CD14-positive monocyte (primary cell): Measurements from ENCODE around the gene LETM1. TPM values are rescaled to one million over a fixed set of nuclear protein-coding genes. Genes with fewer than 3 reads are reported as not detected.

ENCODE experiments used
- DNase-seq, 3 donors: peaks; one replicate each; pipeline ENCODE4 v3.0.0-alpha.2; 2011 to 2022
- H2AFZ ChIP-seq: 2 replicates; pipeline ENCODE4 v1.6.0; 2012; ENCODE audit warnings: mild to moderate bottlenecking, low read depth, low read length, inconsistent platforms; ENCODE audit not compliant: insufficient read depth, poor library complexity, severe bottlenecking
- H3K27ac ChIP-seq, 2 donors: 1 replicate in 1 of 2; 2 replicates in 1 of 2; pipeline ENCODE4 v1.5.1; 2012 to 2013; ENCODE audit warnings: low read length in 2 of 2, control low read depth in 1 of 2, inconsistent platforms in 1 of 2, low read depth in 1 of 2, mild to moderate bottlenecking in 1 of 2
- H3K27me3 ChIP-seq, 2 donors: one replicate each; pipeline versions ENCODE4 v1.6.0 to v1.6.1; 2011 to 2013; ENCODE audit warnings: low read length in 2 of 2; ENCODE audit not compliant: control insufficient read depth in 2 of 2, insufficient read depth in 2 of 2
- H3K36me3 ChIP-seq, 2 donors: replicated peaks in 1 of 2; 1 replicate in 1 of 2; 2 replicates in 1 of 2; pipeline versions ENCODE4 v1.5.1 to v1.6.1; 2012 to 2013; ENCODE audit warnings: low read length in 2 of 2, control low read depth in 1 of 2, inconsistent platforms in 1 of 2, mild to moderate bottlenecking in 1 of 2; ENCODE audit not compliant: insufficient read depth in 2 of 2, control insufficient read depth in 1 of 2
- H3K4me1 ChIP-seq, 2 donors: 1 replicate in 1 of 2; 2 replicates in 1 of 2; pipeline versions ENCODE4 v1.5.1 to v1.6.1; 2012 to 2013; ENCODE audit warnings: low read length in 2 of 2, control low read depth in 1 of 2, inconsistent platforms in 1 of 2, mild to moderate bottlenecking in 1 of 2, moderate library complexity in 1 of 2; ENCODE audit not compliant: insufficient read depth in 2 of 2, control insufficient read depth in 1 of 2
- H3K4me2 ChIP-seq: replicated peaks from 2 replicates; pipeline ENCODE3; 2012; ENCODE audit warnings: low read length, moderate library complexity, mild to moderate bottlenecking; ENCODE audit not compliant: poor library complexity, severe bottlenecking; ENCODE audit errors: extremely low read depth
- H3K4me3 ChIP-seq, 3 experiments: fragments of 200-600 bp in 1 of 3; sonication (generic) in 1 of 3; replicated peaks in 1 of 3; 1 replicate in 2 of 3; 2 replicates in 1 of 3; pipeline ENCODE4 v1.5.1; 2011 to 2013; ENCODE audit warnings: low read length in 3 of 3, mild to moderate bottlenecking in 3 of 3, control low read depth in 2 of 3, low read depth in 2 of 3, inconsistent platforms in 1 of 3, moderate library complexity in 1 of 3
- H3K79me2 ChIP-seq: 2 replicates; pipeline ENCODE4 v1.6.0; 2012; ENCODE audit warnings: mild to moderate bottlenecking, control low read depth, inconsistent platforms, low read length, moderate library complexity; ENCODE audit not compliant: insufficient read depth
- H3K9ac ChIP-seq: 2 replicates; pipeline ENCODE4 v1.6.0; 2017; ENCODE audit warnings: low read length, mild to moderate bottlenecking; ENCODE audit not compliant: insufficient read depth, poor library complexity, severe bottlenecking
- H3K9me3 ChIP-seq, 2 donors: replicated peaks in 1 of 2; 1 replicate in 1 of 2; 2 replicates in 1 of 2; pipeline versions ENCODE4 v1.5.1 to v1.6.1; 2012 to 2013; ENCODE audit warnings: low read length in 2 of 2, control low read depth in 1 of 2; ENCODE audit not compliant: control insufficient read depth in 1 of 2, insufficient read depth in 1 of 2
- H4K20me1 ChIP-seq: 2 replicates; pipeline ENCODE4 v1.6.0; 2012; ENCODE audit warnings: mild to moderate bottlenecking, low read length, control low read depth, moderate library complexity; ENCODE audit not compliant: insufficient read depth
- H3K27ac Mint-ChIP-seq, 7 donors: one replicate each; pipeline ENCODE4 v1.8.0; 2020; ENCODE audit warnings: mild to moderate bottlenecking in 7 of 7, mixed read lengths in 7 of 7, moderate library complexity in 6 of 7, inconsistent platforms in 2 of 7
- H3K27me3 Mint-ChIP-seq, 3 donors: one replicate each; pipeline ENCODE4 v1.8.0; 2021 to 2022; ENCODE audit warnings: low read depth in 3 of 3, mild to moderate bottlenecking in 3 of 3, mixed read lengths in 3 of 3, moderate library complexity in 3 of 3, inconsistent platforms in 1 of 3
- H3K36me3 Mint-ChIP-seq, 2 donors: one replicate each; pipeline ENCODE4 v1.8.0; 2020; ENCODE audit warnings: mixed read lengths in 2 of 2, inconsistent platforms in 1 of 2, mild to moderate bottlenecking in 1 of 2
- H3K4me1 Mint-ChIP-seq: one replicate; pipeline ENCODE4 v1.8.0; 2020; ENCODE audit warnings: mild to moderate bottlenecking, mixed read lengths
- H3K4me3 Mint-ChIP-seq, 2 donors: one replicate each; pipeline ENCODE4 v1.8.0; 2020; ENCODE audit warnings: mild to moderate bottlenecking in 2 of 2, mixed read lengths in 2 of 2, moderate library complexity in 1 of 2
- H3K9me3 Mint-ChIP-seq, 7 donors: one replicate each; pipeline ENCODE4 v1.8.0; 2020 to 2022; ENCODE audit warnings: mixed read lengths in 7 of 7, mild to moderate bottlenecking in 6 of 7, moderate library complexity in 6 of 7, inconsistent platforms in 2 of 7
- CTCF ChIP-seq: fragments of 200-600 bp; IDR thresholded peaks from one replicate; pipeline ENCODE4 v1.8.0; 2022; ENCODE audit warnings: antibody characterized with exemption, mild to moderate bottlenecking
- WGBS: methylation state at CpG from one replicate; pipeline ENCODE4 v1.1.5; 2013; ENCODE audit warnings: missing lambda C conversion rate; ENCODE audit not compliant: insufficient coverage; 5-methylcytosine and 5-hydroxymethylcytosine counted together
- intact Hi-C, 2 donors: fragments of 100-400 bp; cut with micrococcal nuclease; formaldehyde crosslinking; loops; one replicate each; pipeline versions ENCODE4 v1.15.0 to v1.15.1; 2023
- polyA plus RNA-seq, 3 donors: library from polyadenylated mRNA; depleted of rRNA in 1 of 3; unstranded in 2 of 3; stranded (reverse) in 1 of 3; fragments of 300-500 nt in 2 of 3; fragments of >200 nt in 1 of 3; fragmentation: Illumina TruSeq in 2 of 3; gene quantifications; 1 replicate in 2 of 3; 2 replicates in 1 of 3; pipeline ENCODE4 v1.2.3, GENCODE V29; 2012 to 2021

LETM1 gene
- polyA plus RNA-seq, 3 donors = 6.2 to 18.6 (median 9.0) TPM

DNA sequence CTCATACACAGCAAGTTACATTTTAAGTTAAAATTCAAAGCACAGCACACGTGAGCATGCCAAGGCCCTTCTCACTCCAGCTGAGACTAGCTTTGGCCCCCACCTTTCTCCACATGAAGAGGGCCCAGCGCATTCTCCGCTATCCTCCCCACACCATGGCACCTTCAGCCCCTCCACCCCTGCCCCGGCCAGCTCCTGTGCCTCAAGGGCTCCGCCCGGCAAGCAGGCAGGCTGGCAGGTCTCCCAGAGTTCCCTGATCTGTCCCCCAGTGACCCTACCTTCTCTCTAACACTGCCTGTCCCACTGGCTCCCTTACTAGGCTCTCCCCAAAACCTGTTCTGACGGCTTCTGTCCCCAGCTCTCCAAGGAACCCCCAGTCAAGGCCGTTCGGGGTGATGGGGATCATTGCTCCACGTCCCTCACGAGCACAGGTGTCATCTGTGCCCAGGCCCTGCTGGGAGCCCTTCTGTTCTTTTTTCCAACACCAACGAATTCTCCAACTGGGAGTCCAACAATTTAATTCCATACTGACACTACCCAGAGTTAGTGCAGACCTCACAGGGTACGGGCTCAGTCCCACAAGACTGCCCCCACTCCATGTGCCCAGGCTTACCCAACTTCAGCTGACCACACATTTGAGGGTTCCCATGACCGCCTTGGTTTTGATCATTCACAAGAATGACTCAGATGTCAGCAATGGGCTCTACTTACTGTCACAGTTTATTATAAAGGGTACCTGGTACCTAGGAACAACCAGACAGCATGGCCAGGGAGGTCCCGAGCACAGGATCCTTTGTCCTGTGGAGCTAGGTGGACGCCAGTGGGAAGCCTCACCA is 4.2 kb downstream of the LETM1 start:
- Mint-ChIP-seq H3K27me3 (no peaks in the 10 kb centered on the region), H3K36me3 (peaks cover 17 to 35% of the 10 kb centered on the region in 2 donors), H3K4me1 (peaks cover 16% of the 10 kb centered on the region), H3K9me3 (peaks cover 0 to 2% (median 0%) of the 10 kb centered on the region in 7 donors), H3K4me3 (no peak overlapping the region), H3K27ac (peak overlapping the region in 2 of 7 donors; percentile 68 to 77)
- H3K27ac ChIP-seq = no peak overlapping the region
- H3K4me2 ChIP-seq = no peak overlapping the region
- no peaks in the 10 kb centered on the region for H3K9me3 ChIP-seq
- H2AFZ ChIP-seq = no peak overlapping the region
- peaks cover 56% of the 10 kb centered on the region for H3K79me2 ChIP-seq
- H3K36me3 ChIP-seq = peaks cover 5 to 24% of the 10 kb centered on the region in 2 donors
- WGBS = 90% methylated on average over 15 of the region's 16 CpGs
- TF ChIP-seq CTCF = no peak
- H3K4me1 ChIP-seq = peaks cover 13 to 20% of the 10 kb centered on the region in 2 donors
- no peak overlapping the region for H3K9ac ChIP-seq
- DNase-seq = no peak
- no peaks in the 10 kb centered on the region for H3K27me3 ChIP-seq
- intact Hi-C loops = loop anchor here (10.0 kb wide), 3 partner anchors 53 to 1113 kb away; partner anchors contain the start of genes GRK4 (in 2 of the 2), NOP14 (in 2 of the 2), TACC3 (in 1 of the 2) and TMEM129 (in 1 of the 2)
- H3K4me3 ChIP-seq = no peak overlapping the region
- peaks cover 29% of the 10 kb centered on the region for H4K20me1 ChIP-seq

DNA sequence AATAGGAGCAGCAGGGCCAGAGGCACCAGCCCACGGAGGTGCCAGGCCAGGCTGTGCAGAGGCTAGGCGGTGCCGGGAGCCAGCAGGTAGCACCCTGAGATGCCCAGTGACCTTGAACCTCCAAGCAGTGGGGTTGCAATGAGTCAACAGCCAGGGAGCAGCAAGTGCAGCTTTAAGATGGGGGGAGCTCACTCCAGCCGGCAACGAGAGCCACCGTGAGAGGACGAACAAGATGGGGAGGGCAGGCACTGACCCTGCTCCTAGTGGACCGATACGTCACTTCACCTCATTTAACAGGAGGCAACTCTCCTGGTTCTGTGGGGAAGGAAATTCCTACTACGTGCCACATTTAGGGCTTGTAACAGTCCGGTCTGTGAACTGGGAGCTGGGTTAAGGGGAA is 4.8 kb downstream of the LETM1 start:
- Mint-ChIP-seq H3K9me3 (peaks cover 0 to 2% (median 0%) of the 10 kb centered on the region in 7 donors), H3K27ac (peak overlapping the region in 1 of 7 donors; percentile 20), H3K36me3 (peaks cover 22 to 40% of the 10 kb centered on the region in 2 donors), H3K4me1 (peaks cover 15% of the 10 kb centered on the region), H3K27me3 (no peaks in the 10 kb centered on the region), H3K4me3 (no peak overlapping the region)
- peaks cover 56% of the 10 kb centered on the region for H3K79me2 ChIP-seq
- no peak overlapping the region for H3K9ac ChIP-seq
- H3K27me3 ChIP-seq = no peaks in the 10 kb centered on the region
- H3K36me3 ChIP-seq = peaks cover 11 to 30% of the 10 kb centered on the region in 2 donors
- peaks cover 10 to 14% of the 10 kb centered on the region in 2 donors for H3K4me1 ChIP-seq
- H2AFZ ChIP-seq = no peak overlapping the region
- no peak overlapping the region for H3K4me2 ChIP-seq
- no peak for TF ChIP-seq CTCF
- no peak for DNase-seq
- H3K27ac ChIP-seq = no peak overlapping the region
- intact Hi-C loops = loop anchor here (10.0 kb wide), 3 partner anchors 54 to 1114 kb away; partner anchors contain the start of genes GRK4 (in 2 of the 2), NOP14 (in 2 of the 2), TACC3 (in 1 of the 2) and TMEM129 (in 1 of the 2)
- 99% methylated on average over 7 of the region's 11 CpGs for WGBS
- H3K9me3 ChIP-seq = no peaks in the 10 kb centered on the region
- H3K4me3 ChIP-seq = no peak overlapping the region
- peaks cover 29% of the 10 kb centered on the region for H4K20me1 ChIP-seq
